ENCODE results near the gene KRTAP12-2.

Gene KRTAP12-2

DNA sequence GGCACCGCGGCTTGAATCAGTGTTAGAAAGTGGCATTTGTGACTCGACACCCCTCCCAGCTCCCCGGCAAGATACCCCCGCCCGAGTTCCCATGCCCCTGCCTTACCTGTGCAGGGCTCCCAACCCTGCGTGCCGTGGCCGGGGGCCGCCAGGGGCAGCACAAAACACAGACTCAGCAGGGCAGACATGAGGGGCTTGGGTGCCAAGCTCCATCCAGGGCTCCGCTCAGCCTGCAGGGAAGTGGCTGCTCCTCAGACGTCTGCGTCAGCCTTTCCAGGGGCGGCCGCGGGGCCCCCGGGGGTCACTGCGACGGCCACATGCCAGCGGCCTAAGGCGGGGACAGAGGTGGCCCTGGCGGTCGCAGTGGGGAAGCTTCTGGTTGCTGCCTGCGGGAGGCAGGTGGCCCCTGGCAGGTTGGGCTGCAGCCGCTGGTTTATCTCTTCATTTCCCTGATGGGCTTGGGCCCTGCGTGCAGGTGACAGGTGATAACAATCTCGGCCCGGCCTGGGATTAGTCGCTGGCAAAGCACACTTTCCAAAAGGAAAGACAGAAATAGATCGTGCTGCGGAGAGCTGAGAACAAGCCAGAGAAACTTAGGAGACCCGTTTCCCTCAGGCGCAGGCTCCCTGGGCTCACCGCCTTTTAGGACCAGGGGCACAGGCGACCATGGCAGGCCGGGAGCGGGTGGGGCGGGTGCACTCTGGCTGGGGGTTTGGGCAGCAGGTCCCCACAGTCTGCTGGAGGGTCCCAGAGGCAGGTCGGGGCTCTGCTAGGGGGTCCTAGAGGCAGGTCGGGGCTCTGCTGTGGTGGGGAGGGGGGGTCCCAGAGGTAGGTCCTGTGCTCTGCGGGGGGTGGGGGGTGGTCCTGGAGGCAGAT is 44.8 kb upstream of the KRTAP12-2 start, which contains the start of gene TSPEAR:
TSS of gene TSPEAR (minus strand) at position 246 of the 876 bp plus-strand sequence. CDS start at position 188, 58 bp downstream.
- H2AK5ac ChIP-seq (ENCODE audit: low read length), result no peak within 1 kb of the TSS
- H3K27ac ChIP-seq (ENCODE audit: low read depth, low read length), result peak within 1 kb of the TSS; percentile 48
- peak within 1 kb of the TSS; percentile 60 for H3K9ac ChIP-seq (ENCODE audit: low read length)
- peaks cover 20% of the 10 kb centered on the region for H3K4me1 ChIP-seq (ENCODE audit: control insufficient read depth, low read depth, low read length)
- no peak within 1 kb of the TSS for H3K23ac ChIP-seq (ENCODE audit: low read length)
- peak within 1 kb of the TSS; percentile 41 for H3K4ac ChIP-seq (ENCODE audit: low read depth, low read length)
- no peaks in the 10 kb centered on the region for H3K79me2 ChIP-seq (ENCODE audit: control insufficient read depth, insufficient read depth, low read length)
- peak within 1 kb of the TSS; percentile 9 for H3K4me3 ChIP-seq (ENCODE audit: low read length)
- no peaks in the 10 kb centered on the region for H3K79me1 ChIP-seq (ENCODE audit: low read length)
- H3K56ac ChIP-seq (ENCODE audit: low read length), result peak within 1 kb of the TSS; percentile 85
- no peak within 1 kb of the TSS for H4K8ac ChIP-seq (ENCODE audit: low read depth, low read length)
- no peaks in the 10 kb centered on the region for H3K36me3 ChIP-seq (ENCODE audit: control insufficient read depth, insufficient read depth, low read length)
- H2BK15ac ChIP-seq (replicated peaks; ENCODE audit: low read depth), result no peak within 1 kb of the TSS
- H4K5ac ChIP-seq (ENCODE audit: low read length), result no peak within 1 kb of the TSS
- no peaks in the 10 kb centered on the region for H3K27me3 ChIP-seq (ENCODE audit: insufficient read depth, low read length, poor library complexity)
- no peak within 1 kb of the TSS for H2BK5ac ChIP-seq (ENCODE audit: low read length)
- peak within 1 kb of the TSS; percentile 19 for H2BK120ac ChIP-seq (ENCODE audit: low read depth, low read length)
- H3K4me2 ChIP-seq (ENCODE audit: low read length), result peak within 1 kb of the TSS; percentile 66
- WGBS (ENCODE audit: extremely low coverage, insufficient coverage, low lambda C conversion rate), result no CpG with 5 or more reads among the region's 41 CpGs
- peak; percentile 76 for DNase-seq
- H3K18ac ChIP-seq (ENCODE audit: low read length), result peak within 1 kb of the TSS; percentile 65

- H3K4me3 ChIP-seq (ENCODE audit: low read length), result peak overlapping the region; percentile 9
- H3K4ac ChIP-seq (ENCODE audit: low read depth, low read length), result peak overlapping the region; percentile 1
Observed at GRCh38 chr21:44710756-44711326, 44.1 kb upstream of the KRTAP12-2 start.

GRCh38 chr21:44710294-44710665 is 43.6 kb upstream of the KRTAP12-2 start:
- H3K79me2 ChIP-seq (ENCODE audit: control insufficient read depth, insufficient read depth, low read length), result no peaks in the 10 kb centered on the region
- peaks cover 3% of the 10 kb centered on the region for H3K79me1 ChIP-seq (ENCODE audit: low read length)
- H2AK5ac ChIP-seq (ENCODE audit: low read length), result no peak overlapping the region
- H3K4me1 ChIP-seq (ENCODE audit: control insufficient read depth, low read depth, low read length), result peaks cover 25% of the 10 kb centered on the region
- no peak overlapping the region for H3K4ac ChIP-seq (ENCODE audit: low read depth, low read length)
- peak overlapping the region; percentile 73 for H3K9ac ChIP-seq (ENCODE audit: low read length)
- H3K4me2 ChIP-seq (ENCODE audit: low read length), result peak overlapping the region; percentile 66
- no peaks in the 10 kb centered on the region for H3K36me3 ChIP-seq (ENCODE audit: control insufficient read depth, insufficient read depth, low read length)
- DNase-seq, result no peak
- H3K23ac ChIP-seq (ENCODE audit: low read length), result no peak overlapping the region
- H3K18ac ChIP-seq (ENCODE audit: low read length), result peak overlapping the region; percentile 2
- no peak overlapping the region for H3K27ac ChIP-seq (ENCODE audit: low read depth, low read length)
- H4K5ac ChIP-seq (ENCODE audit: low read length), result no peak overlapping the region
- H2BK5ac ChIP-seq (ENCODE audit: low read length), result no peak overlapping the region
- no peak overlapping the region for H4K8ac ChIP-seq (ENCODE audit: low read depth, low read length)
- no peak overlapping the region for H3K4me3 ChIP-seq (ENCODE audit: low read length)
- no CpG with 5 or more reads among the region's 17 CpGs for WGBS (ENCODE audit: extremely low coverage, insufficient coverage, low lambda C conversion rate)
- H3K56ac ChIP-seq (ENCODE audit: low read length), result peak overlapping the region; percentile 44
- H2BK120ac ChIP-seq (ENCODE audit: low read depth, low read length), result no peak overlapping the region
- H2BK15ac ChIP-seq (replicated peaks; ENCODE audit: low read depth), result no peak overlapping the region
- H3K27me3 ChIP-seq (ENCODE audit: insufficient read depth, low read length, poor library complexity), result no peaks in the 10 kb centered on the region

More at GRCh38 chr21:44710756-44711326, 44.1 kb upstream of the KRTAP12-2 start:
- no peak overlapping the region for H2AK5ac ChIP-seq (ENCODE audit: low read length)
- peak overlapping the region; percentile 60 for H3K9ac ChIP-seq (ENCODE audit: low read length)
- H3K27me3 ChIP-seq (ENCODE audit: insufficient read depth, low read length, poor library complexity), result no peaks in the 10 kb centered on the region
- peaks cover 3% of the 10 kb centered on the region for H3K79me1 ChIP-seq (ENCODE audit: low read length)
- H3K23ac ChIP-seq (ENCODE audit: low read length), result no peak overlapping the region
- H2BK5ac ChIP-seq (ENCODE audit: low read length), result no peak overlapping the region
- H3K27ac ChIP-seq (ENCODE audit: low read depth, low read length), result peak overlapping the region; percentile 48
- no peak overlapping the region for H2BK120ac ChIP-seq (ENCODE audit: low read depth, low read length)
- no peak overlapping the region for H4K5ac ChIP-seq (ENCODE audit: low read length)
- H3K18ac ChIP-seq (ENCODE audit: low read length), result no peak overlapping the region
- H3K4me1 ChIP-seq (ENCODE audit: control insufficient read depth, low read depth, low read length), result peaks cover 25% of the 10 kb centered on the region
- H3K79me2 ChIP-seq (ENCODE audit: control insufficient read depth, insufficient read depth, low read length), result no peaks in the 10 kb centered on the region
- WGBS (ENCODE audit: extremely low coverage, insufficient coverage, low lambda C conversion rate), result no CpG with 5 or more reads among the region's 20 CpGs
- H3K56ac ChIP-seq (ENCODE audit: low read length), result peak overlapping the region; percentile 85
- H3K36me3 ChIP-seq (ENCODE audit: control insufficient read depth, insufficient read depth, low read length), result no peaks in the 10 kb centered on the region
- H3K4me2 ChIP-seq (ENCODE audit: low read length), result peak overlapping the region; percentile 66
- no peak overlapping the region for H2BK15ac ChIP-seq (replicated peaks; ENCODE audit: low read depth)
- DNase-seq, result peak; percentile 75
- H4K8ac ChIP-seq (ENCODE audit: low read depth, low read length), result no peak overlapping the region

GRCh38 chr21:44709426-44710293 is 42.9 kb upstream of the KRTAP12-2 start:
- Histone ChIP-seq H3K27ac (ENCODE audit: low read depth, low read length) (no peak overlapping the region), H2BK5ac (ENCODE audit: low read length) (peak overlapping the region; percentile 4), H2AK5ac (ENCODE audit: low read length) (no peak overlapping the region), H3K4ac (ENCODE audit: low read depth, low read length) (no peak overlapping the region), H2BK15ac (replicated peaks; ENCODE audit: low read depth) (no peak overlapping the region), H2BK120ac (ENCODE audit: low read depth, low read length) (peak overlapping the region; percentile 5), H3K4me1 (ENCODE audit: control insufficient read depth, low read depth, low read length) (peaks cover 21% of the 10 kb centered on the region), H3K18ac (ENCODE audit: low read length) (peak overlapping the region; percentile 31), H4K5ac (ENCODE audit: low read length) (no peak overlapping the region), H3K4me3 (ENCODE audit: low read length) (no peak overlapping the region), H3K9ac (ENCODE audit: low read length) (peak overlapping the region; percentile 73), H3K36me3 (ENCODE audit: control insufficient read depth, insufficient read depth, low read length) (no peaks in the 10 kb centered on the region), H3K56ac (ENCODE audit: low read length) (peak overlapping the region; percentile 86), H4K8ac (ENCODE audit: low read depth, low read length) (no peak overlapping the region), H3K27me3 (ENCODE audit: insufficient read depth, low read length, poor library complexity) (no peaks in the 10 kb centered on the region), H3K23ac (ENCODE audit: low read length) (no peak overlapping the region), H3K79me1 (ENCODE audit: low read length) (peaks cover 3% of the 10 kb centered on the region), H3K4me2 (ENCODE audit: low read length) (peak overlapping the region; percentile 57), H3K79me2 (ENCODE audit: control insufficient read depth, insufficient read depth, low read length) (no peaks in the 10 kb centered on the region)
- no CpG with 5 or more reads among the region's 45 CpGs for whole genome bisulfite sequencing (ENCODE audit: extremely low coverage, insufficient coverage, low lambda C conversion rate)
- DNase-seq, result no peak

DNA sequence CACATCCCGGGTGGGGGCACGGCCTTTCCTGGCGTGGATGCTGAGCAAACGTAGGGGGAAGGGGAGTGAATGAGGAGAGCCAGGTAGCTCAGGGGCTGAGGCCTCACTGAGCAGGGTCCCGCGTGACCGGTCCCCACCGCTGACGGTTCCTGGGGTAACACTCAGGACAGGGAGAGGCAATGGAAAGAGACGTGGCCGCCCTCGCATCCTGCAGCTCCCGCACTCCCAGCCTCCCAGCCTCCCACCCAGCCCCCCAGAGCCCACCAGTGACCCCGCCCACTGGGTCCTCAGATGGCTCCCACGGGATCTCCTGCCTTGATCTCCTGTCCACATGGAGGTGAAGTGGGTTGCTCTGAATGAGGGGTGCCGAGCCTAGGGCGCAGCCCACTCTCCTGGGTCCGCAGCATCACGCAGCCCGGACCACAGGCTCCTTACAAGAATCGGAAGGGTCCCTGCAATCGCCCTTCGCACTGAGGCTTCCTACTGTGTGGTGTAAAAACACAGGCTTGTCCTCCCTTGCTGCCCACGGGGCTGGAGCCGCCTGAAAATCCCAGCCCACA is 42.2 kb upstream of the KRTAP12-2 start:
- Histone ChIP-seq H3K4me3 (ENCODE audit: low read length) (no peak overlapping the region), H3K4me1 (ENCODE audit: control insufficient read depth, low read depth, low read length) (peaks cover 21% of the 10 kb centered on the region)

More for the DNA sequence above, 42.2 kb upstream of the KRTAP12-2 start:
- Histone ChIP-seq H2BK15ac (replicated peaks; ENCODE audit: low read depth) (no peak overlapping the region), H2BK5ac (ENCODE audit: low read length) (peak overlapping the region; percentile 68), H2BK120ac (ENCODE audit: low read depth, low read length) (peak overlapping the region; percentile 32), H3K36me3 (ENCODE audit: control insufficient read depth, insufficient read depth, low read length) (no peaks in the 10 kb centered on the region), H3K79me2 (ENCODE audit: control insufficient read depth, insufficient read depth, low read length) (peaks cover under 1% of the 10 kb centered on the region), H3K56ac (ENCODE audit: low read length) (peak overlapping the region; percentile 86), H2AK5ac (ENCODE audit: low read length) (peak overlapping the region; percentile 54), H4K5ac (ENCODE audit: low read length) (no peak overlapping the region), H3K79me1 (ENCODE audit: low read length) (peaks cover 3% of the 10 kb centered on the region), H3K27ac (ENCODE audit: low read depth, low read length) (no peak overlapping the region), H4K8ac (ENCODE audit: low read depth, low read length) (no peak overlapping the region), H3K9ac (ENCODE audit: low read length) (peak overlapping the region; percentile 73), H3K4me2 (ENCODE audit: low read length) (peak overlapping the region; percentile 57), H3K27me3 (ENCODE audit: insufficient read depth, low read length, poor library complexity) (no peaks in the 10 kb centered on the region), H3K18ac (ENCODE audit: low read length) (peak overlapping the region; percentile 31), H3K4ac (ENCODE audit: low read depth, low read length) (peak overlapping the region; percentile 64), H3K23ac (ENCODE audit: low read length) (peak overlapping the region; percentile 90)
- DNase-seq, result no peak
- no CpG with 5 or more reads among the region's 25 CpGs for WGBS (ENCODE audit: extremely low coverage, insufficient coverage, low lambda C conversion rate)

Data from mesendoderm (in vitro differentiated cells).